Tibial nerve (tissue), 4 donors: ENCODE measurements around the gene DGKH.

ENCODE experiments used
- CTCF ChIP-seq, 5 experiments: fragments of 200-600 bp in 3 of 5; fragments of 450-650 bp in 2 of 5; sonication (generic) in 3 of 5; IDR thresholded peaks; one replicate each; pipeline ENCODE4 v1.5.1; 2016 to 2019; ENCODE audit warnings: antibody characterized with exemption in 5 of 5, mild to moderate bottlenecking in 3 of 5, moderate library complexity in 2 of 5
- EP300 ChIP-seq, 2 donors: sonication (generic); formaldehyde crosslinking; IDR thresholded peaks; one replicate each; pipeline ENCODE4 v1.6.1; 2017; ENCODE audit warnings: antibody characterized with exemption in 2 of 2, mild to moderate bottlenecking in 1 of 2
- POLR2A ChIP-seq, 2 donors: fragments of 450-650 bp; IDR thresholded peaks; one replicate each; pipeline ENCODE4 v1.6.1; 2017; ENCODE audit warnings: antibody characterized with exemption in 2 of 2, mild to moderate bottlenecking in 2 of 2, moderate library complexity in 2 of 2

- no peak for TF ChIP-seq CTCF (IDR thresholded peaks at IDR 0.05)
- TF ChIP-seq EP300 (IDR thresholded peaks at IDR 0.05), result no peak
- no peak for TF ChIP-seq POLR2A (IDR thresholded peaks at IDR 0.05)
Observed at GRCh38 chr13:42086582-42086981, 38.1 kb downstream of the DGKH start.
